ENCODE measurements around the gene SOWAHD. TPM values are rescaled to one million over a fixed set of nuclear protein-coding genes. Genes with fewer than 3 reads are reported as not detected.
A peak's percentile ranks its signal among the peaks of the same experiment; 100 is the strongest.

Gene SOWAHD
- 0.49 TPM for total RNA-seq
- polyA plus RNA-seq (ENCODE audit: insufficient read depth in 1 of 8, insufficient read length in 8 of 8, low replicate concordance in 1 of 8), result 1 to 10 TPM in 1 of 8 donors, under 1 TPM in 7; 0.41 to 1.1 (median 0.62) TPM
- long read RNA-seq, donor 1, result 0 reads
- long read RNA-seq, donor 2, result 0 reads
- long read RNA-seq, donor 3, partial matches to known transcripts, result 0 of 1 reads
- long read RNA-seq, donor 3, other reads (novel, unspliced or antisense), result 0 of 1 reads
- long read RNA-seq, donor 4, partial matches to known transcripts, result 191 of 193 reads
- long read RNA-seq, donor 4, other reads (novel, unspliced or antisense), result 0 of 193 reads
- long read RNA-seq, donor 5, partial matches to known transcripts, result 0 of 3 reads
- long read RNA-seq, donor 5, other reads (novel, unspliced or antisense), result 0 of 3 reads
- long read RNA-seq, donor 6, result 0 reads
- long read RNA-seq, donor 7, result 0 reads
- long read RNA-seq, donor 8, partial matches to known transcripts, result 0 of 1 reads
- long read RNA-seq, donor 8, other reads (novel, unspliced or antisense), result 0 of 1 reads
- long read RNA-seq, donor 9, result 0 reads
- long read RNA-seq, donor 10, partial matches to known transcripts, result 649 of 650 reads
- long read RNA-seq, donor 10, other reads (novel, unspliced or antisense), result 0 of 650 reads
- long read RNA-seq, donor 11, partial matches to known transcripts, result 0 of 1 reads
- long read RNA-seq, donor 11, other reads (novel, unspliced or antisense), result 0 of 1 reads

- DNase-seq, result peak; percentile 50
- H3K9me3 ChIP-seq (replicated peaks; ENCODE audit: control insufficient read depth, low read depth, low read length), result no peaks in the 10 kb centered on the region
- 28% methylated on average over 59 of the region's 59 CpGs for WGBS (ENCODE audit: insufficient coverage)
Measured at GRCh38 chrX:119757979-119758730, at the start of gene SOWAHD. Gene SOWAHD, plus strand, starts transcription at chrX:119758588. Its CDS starts 80 bp downstream, at chrX:119758668.

DNA sequence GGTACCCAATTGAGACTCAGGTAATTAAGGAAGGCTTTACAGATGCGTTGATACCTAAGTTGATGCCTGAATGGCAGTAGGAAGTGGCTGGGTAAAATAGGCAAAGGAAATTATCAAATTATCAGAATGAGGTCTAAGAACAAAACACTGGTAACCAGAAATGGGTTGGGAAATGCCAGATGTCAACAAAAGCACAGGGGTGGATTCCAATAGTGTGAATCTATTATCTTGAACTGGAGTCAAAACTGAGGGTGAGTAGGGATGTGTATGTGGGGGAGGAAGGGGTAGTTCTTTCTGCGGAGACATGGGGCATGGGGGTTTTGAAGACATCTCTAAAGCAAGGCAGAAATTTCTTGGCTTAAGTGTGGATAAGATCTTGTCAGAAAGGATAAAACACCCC lies 49.5 kb upstream of the SOWAHD start:
- DNase-seq, result no peak
- H3K36me3 ChIP-seq (ENCODE audit: control insufficient read depth, insufficient read depth, low read length), result no peaks in the 10 kb centered on the region
- WGBS (ENCODE audit: insufficient coverage), result 100% methylated on average over 1 of the region's 2 CpGs
- H3K4me1 ChIP-seq (ENCODE audit: control insufficient read depth, insufficient read depth, low read length), result no peaks in the 10 kb centered on the region
- no peak overlapping the region for H3K4me3 ChIP-seq (ENCODE audit: low read length)
- H3K9me3 ChIP-seq (replicated peaks; ENCODE audit: control insufficient read depth, low read depth, low read length), result no peaks in the 10 kb centered on the region
- H3K27ac ChIP-seq (ENCODE audit: low read length), result no peak overlapping the region
- H3K27me3 ChIP-seq (ENCODE audit: control insufficient read depth, insufficient read depth, low read length), result no peaks in the 10 kb centered on the region

More at GRCh38 chrX:119757979-119758730, at the start of gene SOWAHD:
- H3K27me3 ChIP-seq (ENCODE audit: control insufficient read depth, insufficient read depth, low read length), result peaks cover 33% of the 10 kb centered on the region
- peak within 1 kb of the TSS; percentile 33 for H3K4me3 ChIP-seq (ENCODE audit: low read length)
- no peaks in the 10 kb centered on the region for H3K36me3 ChIP-seq (ENCODE audit: control insufficient read depth, insufficient read depth, low read length)
- no peak within 1 kb of the TSS for H3K27ac ChIP-seq (ENCODE audit: low read length)
- H3K4me1 ChIP-seq (ENCODE audit: control insufficient read depth, insufficient read depth, low read length), result peaks cover 15% of the 10 kb centered on the region

DNA sequence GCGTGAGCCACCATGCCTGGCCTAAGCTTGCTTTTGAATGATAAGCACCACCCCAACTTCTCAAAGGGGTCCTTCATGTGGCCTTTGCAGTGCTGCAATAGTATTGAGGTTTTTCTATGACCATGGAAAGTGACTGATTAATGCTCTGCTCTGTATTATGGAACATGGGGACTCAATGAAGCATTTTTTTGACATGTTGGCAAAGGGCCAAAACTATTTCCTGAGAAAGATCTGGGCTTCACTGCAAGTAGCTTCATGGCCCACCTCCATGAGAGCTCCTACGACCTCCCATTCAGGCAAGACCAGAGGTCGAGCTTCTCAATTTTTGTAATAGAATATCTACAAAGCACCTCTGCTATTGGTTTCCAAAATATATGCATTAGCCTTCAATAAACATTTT lies 48.8 kb upstream of the SOWAHD start:
- Histone ChIP-seq H3K4me3 (ENCODE audit: low read length) (no peak overlapping the region), H3K27ac (ENCODE audit: low read length) (no peak overlapping the region), H3K9me3 (replicated peaks; ENCODE audit: control insufficient read depth, low read depth, low read length) (no peaks in the 10 kb centered on the region), H3K36me3 (ENCODE audit: control insufficient read depth, insufficient read depth, low read length) (no peaks in the 10 kb centered on the region), H3K27me3 (ENCODE audit: control insufficient read depth, insufficient read depth, low read length) (no peaks in the 10 kb centered on the region), H3K4me1 (ENCODE audit: control insufficient read depth, insufficient read depth, low read length) (no peaks in the 10 kb centered on the region)
- DNase-seq, result no peak
- no CpG with 5 or more reads among the region's 3 CpGs for WGBS (ENCODE audit: insufficient coverage)

DNA sequence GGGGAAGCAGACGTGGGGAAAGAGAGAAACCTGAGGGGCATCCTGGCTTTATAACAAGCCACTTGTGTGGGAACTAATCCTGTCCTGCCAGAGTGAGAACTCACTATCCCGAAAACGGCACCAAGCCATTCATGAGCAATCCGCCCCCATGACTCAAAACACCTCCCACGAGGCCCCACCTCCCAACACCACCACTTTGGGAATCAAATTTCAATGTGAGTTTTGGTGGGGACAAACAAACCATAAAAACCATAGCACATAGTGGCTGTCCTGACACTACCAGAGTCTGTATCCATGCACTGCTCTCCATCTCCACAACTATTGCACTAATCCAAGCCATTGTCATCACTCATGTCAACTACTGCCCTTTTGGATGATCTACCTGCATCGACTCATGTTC lies 36.9 kb upstream of the SOWAHD start:
- no peak overlapping the region for H3K27ac ChIP-seq (ENCODE audit: low read length)
- H3K4me3 ChIP-seq (ENCODE audit: low read length), result no peak overlapping the region
- no peaks in the 10 kb centered on the region for H3K36me3 ChIP-seq (ENCODE audit: control insufficient read depth, insufficient read depth, low read length)
- H3K4me1 ChIP-seq (ENCODE audit: control insufficient read depth, insufficient read depth, low read length), result no peaks in the 10 kb centered on the region
- peaks cover 3% of the 10 kb centered on the region for H3K27me3 ChIP-seq (ENCODE audit: control insufficient read depth, insufficient read depth, low read length)
- H3K9me3 ChIP-seq (replicated peaks; ENCODE audit: control insufficient read depth, low read depth, low read length), result no peaks in the 10 kb centered on the region
- DNase-seq, result no peak
- 69% methylated on average over 1 of the region's 6 CpGs for WGBS (ENCODE audit: insufficient coverage)

- H3K9me3 ChIP-seq (replicated peaks; ENCODE audit: control insufficient read depth, low read depth, low read length), result no peaks in the 10 kb centered on the region
- no peak overlapping the region for H3K27ac ChIP-seq (ENCODE audit: low read length)
- 90% methylated on average over 1 of the region's 2 CpGs for WGBS (ENCODE audit: insufficient coverage)
- peaks cover 3% of the 10 kb centered on the region for H3K27me3 ChIP-seq (ENCODE audit: control insufficient read depth, insufficient read depth, low read length)
- no peak overlapping the region for H3K4me3 ChIP-seq (ENCODE audit: low read length)
- no peaks in the 10 kb centered on the region for H3K36me3 ChIP-seq (ENCODE audit: control insufficient read depth, insufficient read depth, low read length)
- no peaks in the 10 kb centered on the region for H3K4me1 ChIP-seq (ENCODE audit: control insufficient read depth, insufficient read depth, low read length)
- no peak for DNase-seq
Measured at GRCh38 chrX:119721926-119722325, 36.5 kb upstream of the SOWAHD start.

- Histone ChIP-seq H3K4me1 (ENCODE audit: control insufficient read depth, insufficient read depth, low read length) (no peaks in the 10 kb centered on the region), H3K9me3 (replicated peaks; ENCODE audit: control insufficient read depth, low read depth, low read length) (no peaks in the 10 kb centered on the region), H3K27ac (ENCODE audit: low read length) (no peak overlapping the region), H3K4me3 (ENCODE audit: low read length) (no peak overlapping the region), H3K36me3 (ENCODE audit: control insufficient read depth, insufficient read depth, low read length) (no peaks in the 10 kb centered on the region), H3K27me3 (ENCODE audit: control insufficient read depth, insufficient read depth, low read length) (peaks cover 3% of the 10 kb centered on the region)
- DNase-seq, result no peak
- WGBS (ENCODE audit: insufficient coverage), result 55% methylated on average over 5 of the region's 7 CpGs
Measured at GRCh38 chrX:119726900-119727555, 31.4 kb upstream of the SOWAHD start.

DNA sequence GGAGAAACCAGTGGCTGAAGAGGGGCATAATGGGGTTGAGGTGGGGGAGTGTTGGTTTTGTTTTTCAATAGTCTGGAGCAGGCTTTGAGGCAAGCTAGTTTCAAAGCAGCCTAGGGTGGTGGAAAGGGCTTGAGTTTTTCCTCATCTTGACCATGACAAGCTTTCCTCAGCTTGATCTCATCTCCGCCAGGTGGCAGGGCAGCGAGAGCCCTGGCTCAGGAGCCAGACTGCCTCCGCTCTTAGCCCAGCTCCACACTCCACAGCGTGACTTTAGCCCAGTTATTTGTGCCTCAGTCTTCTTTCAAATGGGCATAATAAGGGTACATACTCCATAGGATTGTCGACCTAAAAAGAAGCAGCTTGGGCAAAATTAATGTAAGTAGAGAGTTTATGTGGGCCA lies 29.9 kb upstream of the SOWAHD start:
- Histone ChIP-seq H3K27me3 (ENCODE audit: control insufficient read depth, insufficient read depth, low read length) (peaks cover 3% of the 10 kb centered on the region), H3K4me3 (ENCODE audit: low read length) (no peak overlapping the region), H3K27ac (ENCODE audit: low read length) (no peak overlapping the region), H3K9me3 (replicated peaks; ENCODE audit: control insufficient read depth, low read depth, low read length) (no peaks in the 10 kb centered on the region), H3K4me1 (ENCODE audit: control insufficient read depth, insufficient read depth, low read length) (no peaks in the 10 kb centered on the region), H3K36me3 (ENCODE audit: control insufficient read depth, insufficient read depth, low read length) (no peaks in the 10 kb centered on the region)
- DNase-seq, result no peak
- WGBS (ENCODE audit: insufficient coverage), result no CpG with 5 or more reads among the region's 5 CpGs

- H3K27ac ChIP-seq (ENCODE audit: low read length), result no peak overlapping the region
Measured at GRCh38 chrX:119729408-119730201, 28.8 kb upstream of the SOWAHD start.

DNA sequence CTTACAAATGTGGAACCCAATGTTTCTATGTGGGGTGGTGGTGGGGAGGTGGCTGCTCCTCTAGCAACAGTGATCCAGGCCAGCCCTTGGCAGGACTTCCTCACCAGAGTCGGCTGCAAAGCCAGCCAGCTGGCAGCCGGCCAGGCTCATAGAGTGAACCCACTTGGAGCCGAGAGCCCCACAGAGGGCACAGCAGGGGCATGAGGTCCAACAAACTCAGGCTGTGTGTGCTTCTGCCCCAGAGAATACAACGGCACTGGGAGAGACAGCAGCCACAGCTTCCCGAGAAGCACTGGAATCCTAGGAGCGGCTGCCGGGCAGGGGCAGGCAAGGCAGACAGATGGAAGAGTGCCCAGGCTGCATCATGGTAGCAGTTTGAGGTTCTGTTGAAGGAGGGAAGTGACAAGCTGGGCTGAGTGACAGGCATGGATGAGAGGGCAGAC lies 23.5 kb upstream of the SOWAHD start:
- H3K27me3 ChIP-seq (ENCODE audit: control insufficient read depth, insufficient read depth, low read length), result no peaks in the 10 kb centered on the region
- no peaks in the 10 kb centered on the region for H3K9me3 ChIP-seq (replicated peaks; ENCODE audit: control insufficient read depth, low read depth, low read length)
- 61% methylated on average over 7 of the region's 7 CpGs for WGBS (ENCODE audit: insufficient coverage)
- H3K4me3 ChIP-seq (ENCODE audit: low read length), result no peak overlapping the region
- peak; percentile 46 for DNase-seq
- peak overlapping the region; percentile 55 for H3K27ac ChIP-seq (ENCODE audit: low read length)
- H3K4me1 ChIP-seq (ENCODE audit: control insufficient read depth, insufficient read depth, low read length), result peaks cover 6% of the 10 kb centered on the region
- no peaks in the 10 kb centered on the region for H3K36me3 ChIP-seq (ENCODE audit: control insufficient read depth, insufficient read depth, low read length)

More at GRCh38 chrX:119729408-119730201, 28.8 kb upstream of the SOWAHD start:
- no peaks in the 10 kb centered on the region for H3K4me1 ChIP-seq (ENCODE audit: control insufficient read depth, insufficient read depth, low read length)
- no peaks in the 10 kb centered on the region for H3K36me3 ChIP-seq (ENCODE audit: control insufficient read depth, insufficient read depth, low read length)
- 41% methylated on average over 5 of the region's 14 CpGs for WGBS (ENCODE audit: insufficient coverage)
- H3K27me3 ChIP-seq (ENCODE audit: control insufficient read depth, insufficient read depth, low read length), result peaks cover 3% of the 10 kb centered on the region
- H3K9me3 ChIP-seq (replicated peaks; ENCODE audit: control insufficient read depth, low read depth, low read length), result no peaks in the 10 kb centered on the region
- DNase-seq, result peak; percentile 67
- no peak overlapping the region for H3K4me3 ChIP-seq (ENCODE audit: low read length)
